ENCODE data around the gene PAIP2. TPM values are rescaled to one million over a fixed set of nuclear protein-coding genes. Genes with fewer than 3 reads are reported as not detected.

The PAIP2 gene
- total RNA-seq, 5 donors from 2014 or later (not counting 1 experiment from before 2014, with no cell fraction given) = 96.5 to 119 (median 101) TPM

DNA sequence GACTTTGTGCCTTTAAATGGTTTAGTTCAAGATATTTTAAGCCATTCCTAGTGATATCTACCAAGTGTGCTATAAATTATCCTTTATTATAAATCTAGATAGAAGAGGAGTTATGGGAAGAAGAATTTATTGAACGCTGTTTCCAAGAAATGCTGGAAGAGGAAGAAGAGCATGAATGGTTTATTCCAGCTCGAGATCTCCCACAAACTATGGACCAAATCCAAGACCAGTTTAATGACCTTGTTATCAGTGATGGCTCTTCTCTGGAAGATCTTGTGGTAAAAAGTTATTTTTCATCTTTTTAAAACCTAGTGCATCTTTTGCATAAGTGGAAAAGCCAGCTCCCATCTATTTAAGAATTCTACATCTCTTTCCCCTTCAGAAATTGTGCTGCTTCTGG, 22.8 kb downstream of the PAIP2 start:
- Histone ChIP-seq H3K27ac (ENCODE audit: low read length) (no peak overlapping the region), H3K27me3 (replicated peaks in 1 of 2; ENCODE audit: control insufficient read depth in 2 of 2, extremely low read depth in 1 of 2, insufficient read depth in 2 of 2, low read length in 1 of 2) (no peaks in the 10 kb centered on the region), H3K36me3 (ENCODE audit: control insufficient read depth in 2 of 2, extremely low read depth in 1 of 2, insufficient read depth in 1 of 2, low read length in 1 of 2) (peaks cover 9 to 55% of the 10 kb centered on the region in 2 donors), H3K4me3 (ENCODE audit: control insufficient read depth in 1 of 2, extremely low read depth in 1 of 2, low read length in 1 of 2) (no peak overlapping the region), H3K4me1 (ENCODE audit: control insufficient read depth in 1 of 2, extremely low read depth in 1 of 2, insufficient read depth in 2 of 2, low read length in 2 of 2) (no peaks in the 10 kb centered on the region), H3K9me3 (no peaks in the 10 kb centered on the region)
- H3K4me3 Mint-ChIP-seq = no peak overlapping the region
- no peaks in the 10 kb centered on the region for H3K27me3 Mint-ChIP-seq
- no CpG with 5 or more reads among the region's 2 CpGs for WGBS (ENCODE audit: insufficient coverage)
- peaks cover 5 to 13% (median 13%) of the 10 kb centered on the region in 3 donors for H3K4me1 Mint-ChIP-seq
- ChIA-PET CTCF (no interaction called here), POLR2A (no interaction called here)
- no peak for DNase-seq
- H3K9me3 Mint-ChIP-seq = no peaks in the 10 kb centered on the region
- ATAC-seq (replicated peaks in 1 of 4) = no peak
- H3K36me3 Mint-ChIP-seq = peaks cover 33% of the 10 kb centered on the region
- H3K27ac Mint-ChIP-seq = no peak overlapping the region

DNA sequence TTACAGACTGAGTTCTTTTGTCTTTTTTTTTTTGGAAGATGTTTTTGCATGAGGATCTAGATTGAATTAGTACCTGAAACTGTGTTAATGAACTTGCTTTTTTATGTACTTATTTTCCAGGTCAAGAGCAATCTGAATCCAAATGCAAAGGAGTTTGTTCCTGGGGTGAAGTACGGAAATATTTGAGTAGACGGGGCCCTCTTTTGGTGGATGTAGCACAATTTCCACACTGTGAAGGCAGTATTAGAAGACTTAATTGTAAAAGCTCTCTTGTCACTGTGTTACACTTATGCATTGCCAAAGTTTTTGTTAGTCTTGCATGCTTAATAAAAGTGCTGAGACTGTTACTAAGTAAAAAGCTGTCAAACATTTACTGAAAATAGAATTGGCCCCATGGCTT, 27.0 kb downstream of the PAIP2 start:
- no peaks in the 10 kb centered on the region for H3K27me3 Mint-ChIP-seq
- ChIA-PET CTCF (interaction anchor here (0.6 to 1.6 kb wide), 3 partner anchors 27 to 836 kb away, joined by 3 to 6 read pairs (median 3); partner anchors contain the start of gene PAIP2 (in 1 of the 2)), POLR2A (interaction anchor here (0.5 to 0.7 kb wide), 3 partner anchors 22 to 1655 kb away, joined by 3 read pairs; no protein-coding TSS in a partner anchor)
- peak overlapping the region in 1 of 2 donors; percentile 7 for H3K27ac Mint-ChIP-seq
- no peaks in the 10 kb centered on the region for H3K9me3 ChIP-seq
- peaks cover 6 to 72% of the 10 kb centered on the region in 2 donors for H3K36me3 ChIP-seq (ENCODE audit: control insufficient read depth in 2 of 2, extremely low read depth in 1 of 2, insufficient read depth in 1 of 2, low read length in 1 of 2)
- no peak for DNase-seq
- ATAC-seq (replicated peaks in 1 of 4) = no peak
- no CpG with 5 or more reads among the region's 2 CpGs for WGBS (ENCODE audit: insufficient coverage)
- H3K4me1 Mint-ChIP-seq = peaks cover 0 to 1% (median 0%) of the 10 kb centered on the region in 3 donors
- H3K27ac ChIP-seq (ENCODE audit: low read length) = no peak overlapping the region
- H3K4me3 Mint-ChIP-seq = no peak overlapping the region
- H3K36me3 Mint-ChIP-seq = peaks cover 51% of the 10 kb centered on the region
- no peaks in the 10 kb centered on the region for H3K4me1 ChIP-seq (ENCODE audit: control insufficient read depth in 1 of 2, extremely low read depth in 1 of 2, insufficient read depth in 2 of 2, low read length in 2 of 2)
- H3K27me3 ChIP-seq (replicated peaks in 1 of 2; ENCODE audit: control insufficient read depth in 2 of 2, extremely low read depth in 1 of 2, insufficient read depth in 2 of 2, low read length in 1 of 2) = no peaks in the 10 kb centered on the region
- H3K4me3 ChIP-seq (ENCODE audit: control insufficient read depth in 1 of 2, extremely low read depth in 1 of 2, low read length in 1 of 2) = no peak overlapping the region
- H3K9me3 Mint-ChIP-seq = no peaks in the 10 kb centered on the region

DNA sequence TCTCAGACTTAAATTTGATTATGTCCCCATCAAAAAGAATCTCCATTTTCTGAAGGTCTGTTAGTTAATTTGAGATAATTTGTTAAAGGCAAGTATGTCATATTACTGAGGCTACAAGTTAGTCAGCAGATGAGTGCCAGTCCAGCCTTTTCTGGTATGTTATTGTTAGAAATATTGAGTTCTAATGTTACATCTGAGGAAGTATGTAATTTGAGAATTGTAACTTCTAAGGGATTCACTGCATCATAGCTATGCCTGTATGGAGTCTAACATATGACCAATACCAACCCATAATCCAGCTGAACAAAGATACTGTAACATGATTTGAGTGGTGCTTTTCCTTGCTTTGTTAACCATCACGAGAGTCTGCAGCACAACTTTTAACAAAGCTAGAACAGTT, 27.5 kb downstream of the PAIP2 start:
- H3K27me3 Mint-ChIP-seq = no peaks in the 10 kb centered on the region
- no peaks in the 10 kb centered on the region for H3K9me3 ChIP-seq
- H3K4me1 Mint-ChIP-seq = peaks cover 0 to 1% (median 0%) of the 10 kb centered on the region in 3 donors
- H3K9me3 Mint-ChIP-seq = no peaks in the 10 kb centered on the region
- H3K27ac ChIP-seq (ENCODE audit: low read length) = no peak overlapping the region
- H3K4me3 ChIP-seq (ENCODE audit: control insufficient read depth in 1 of 2, extremely low read depth in 1 of 2, low read length in 1 of 2) = no peak overlapping the region
- no CpG with 5 or more reads among the region's 1 CpG for WGBS (ENCODE audit: insufficient coverage)
- ChIA-PET POLR2A (interaction anchor here in 1 of 2 donors (0.6 kb wide), 1 partner anchor 66 kb away, joined by 3 read pairs; no protein-coding TSS in a partner anchor), CTCF (interaction anchor here (0.7 to 1.6 kb wide), 2 partner anchors 28 to 81 kb away, joined by 3 to 6 read pairs; partner anchors contain the start of gene PAIP2 (in 1 of the 2))
- H3K4me1 ChIP-seq (ENCODE audit: control insufficient read depth in 1 of 2, extremely low read depth in 1 of 2, insufficient read depth in 2 of 2, low read length in 2 of 2) = no peaks in the 10 kb centered on the region
- no peak for DNase-seq
- no peak overlapping the region for H3K27ac Mint-ChIP-seq
- ATAC-seq (replicated peaks in 1 of 4) = no peak
- H3K36me3 Mint-ChIP-seq = peaks cover 50% of the 10 kb centered on the region
- H3K4me3 Mint-ChIP-seq = no peak overlapping the region
- H3K36me3 ChIP-seq (ENCODE audit: control insufficient read depth in 2 of 2, extremely low read depth in 1 of 2, insufficient read depth in 1 of 2, low read length in 1 of 2) = peaks cover 6 to 69% of the 10 kb centered on the region in 2 donors
- H3K27me3 ChIP-seq (replicated peaks in 1 of 2; ENCODE audit: control insufficient read depth in 2 of 2, extremely low read depth in 1 of 2, insufficient read depth in 2 of 2, low read length in 1 of 2) = no peaks in the 10 kb centered on the region

DNA sequence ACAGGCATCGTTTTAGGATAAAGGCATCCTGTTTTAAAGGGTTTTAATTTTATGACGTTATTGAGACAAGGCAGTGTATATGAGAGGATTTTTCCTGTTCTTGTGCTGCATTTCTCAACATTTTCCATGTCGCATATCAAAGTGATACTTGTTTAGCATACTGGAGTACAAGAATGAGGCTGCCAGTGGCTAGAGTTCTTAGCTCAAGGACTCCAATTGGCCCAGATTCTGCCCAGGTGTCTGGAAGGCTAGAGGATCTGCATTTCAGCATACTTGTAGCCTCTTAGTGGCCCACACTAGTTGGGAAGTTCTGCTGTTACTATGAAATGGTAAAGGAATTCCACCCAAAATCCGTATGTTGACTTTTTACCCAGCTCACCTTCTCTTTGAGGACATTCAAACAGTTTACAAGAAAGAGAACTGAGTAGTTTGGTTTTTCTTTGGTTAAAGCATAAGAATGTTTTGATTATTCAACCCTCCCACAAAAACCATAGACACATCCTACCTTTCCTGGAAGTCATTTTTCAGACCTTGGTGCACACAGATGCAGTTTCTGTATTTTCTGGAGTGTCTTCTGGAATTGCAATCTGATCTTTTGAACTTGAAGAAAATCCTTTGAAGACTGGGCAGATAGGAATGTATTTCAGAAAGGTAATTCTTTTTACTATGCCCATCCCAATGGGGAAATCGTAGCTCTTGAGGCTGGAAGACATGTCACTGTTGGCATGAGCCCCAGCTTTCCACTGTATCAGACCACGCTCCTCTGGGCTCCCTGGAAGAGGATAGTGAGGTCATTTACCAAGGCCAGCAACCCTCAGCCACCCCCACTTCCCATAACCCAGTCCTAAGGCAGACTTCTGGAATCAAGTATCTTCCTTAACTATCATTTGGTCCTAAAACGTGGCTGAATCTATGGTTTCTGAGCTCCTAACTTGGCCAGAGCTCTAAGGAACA, 30.1 kb downstream of the PAIP2 start:
- H3K4me3 ChIP-seq (ENCODE audit: control insufficient read depth in 1 of 2, extremely low read depth in 1 of 2, low read length in 1 of 2) = no peak overlapping the region
- ChIA-PET CTCF (no interaction called here), POLR2A (no interaction called here)
- H3K36me3 Mint-ChIP-seq = peaks cover 42% of the 10 kb centered on the region
- ATAC-seq (replicated peaks in 1 of 4) (no peak), DNase-seq (no peak)
- WGBS (ENCODE audit: insufficient coverage) = 93% methylated on average over 3 of the region's 7 CpGs
- H3K27ac ChIP-seq (ENCODE audit: low read length) = no peak overlapping the region
- no peak overlapping the region for H3K27ac Mint-ChIP-seq
- H3K27me3 ChIP-seq (replicated peaks in 1 of 2; ENCODE audit: control insufficient read depth in 2 of 2, extremely low read depth in 1 of 2, insufficient read depth in 2 of 2, low read length in 1 of 2) = no peaks in the 10 kb centered on the region
- peaks cover 4 to 50% of the 10 kb centered on the region in 2 donors for H3K36me3 ChIP-seq (ENCODE audit: control insufficient read depth in 2 of 2, extremely low read depth in 1 of 2, insufficient read depth in 1 of 2, low read length in 1 of 2)
- H3K9me3 Mint-ChIP-seq = no peaks in the 10 kb centered on the region
- peaks cover 0 to 1% (median 0%) of the 10 kb centered on the region in 3 donors for H3K4me1 Mint-ChIP-seq
- no peaks in the 10 kb centered on the region for H3K9me3 ChIP-seq
- no peak overlapping the region for H3K4me3 Mint-ChIP-seq
- no peaks in the 10 kb centered on the region for H3K4me1 ChIP-seq (ENCODE audit: control insufficient read depth in 1 of 2, extremely low read depth in 1 of 2, insufficient read depth in 2 of 2, low read length in 2 of 2)
- no peaks in the 10 kb centered on the region for H3K27me3 Mint-ChIP-seq

DNA sequence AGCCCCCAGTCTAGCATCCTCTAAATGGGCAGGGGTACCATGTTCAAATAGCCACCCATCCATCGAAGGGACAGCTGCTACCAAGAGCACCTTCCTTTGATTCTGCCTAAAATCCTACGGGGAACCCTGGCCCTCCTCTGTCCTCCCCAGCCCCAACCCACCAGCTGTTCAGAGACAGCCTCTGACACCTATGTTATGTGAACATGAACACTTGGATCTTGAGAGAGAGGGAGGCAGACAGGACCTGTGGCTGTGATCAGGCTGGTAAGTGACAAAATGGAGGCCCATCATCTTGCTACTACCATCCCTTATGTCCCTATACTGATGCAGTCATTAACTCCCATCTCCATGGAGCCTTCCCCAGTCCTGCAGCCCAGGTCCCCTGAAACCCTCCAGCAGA, 33.3 kb downstream of the PAIP2 start:
- no peaks in the 10 kb centered on the region for H3K27me3 ChIP-seq (replicated peaks in 1 of 2; ENCODE audit: control insufficient read depth in 2 of 2, extremely low read depth in 1 of 2, insufficient read depth in 2 of 2, low read length in 1 of 2)
- H3K4me1 ChIP-seq (ENCODE audit: control insufficient read depth in 1 of 2, extremely low read depth in 1 of 2, insufficient read depth in 2 of 2, low read length in 2 of 2) = peaks cover 0 to 3% of the 10 kb centered on the region in 2 experiments
- no peak overlapping the region for H3K27ac Mint-ChIP-seq
- no peak overlapping the region for H3K4me3 ChIP-seq (ENCODE audit: control insufficient read depth in 1 of 2, extremely low read depth in 1 of 2, low read length in 1 of 2)
- H3K27me3 Mint-ChIP-seq = no peaks in the 10 kb centered on the region
- no peak overlapping the region for H3K27ac ChIP-seq (ENCODE audit: low read length)
- no peak overlapping the region for H3K4me3 Mint-ChIP-seq
- H3K36me3 ChIP-seq (ENCODE audit: control insufficient read depth in 2 of 2, extremely low read depth in 1 of 2, insufficient read depth in 1 of 2, low read length in 1 of 2) = peaks cover 3 to 24% of the 10 kb centered on the region in 2 donors
- no peak for DNase-seq
- ChIA-PET CTCF (no interaction called here), POLR2A (interaction anchor here in 1 of 2 donors (0.7 kb wide), 1 partner anchor 848 kb away, joined by 3 read pairs; no protein-coding TSS in a partner anchor)
- H3K9me3 Mint-ChIP-seq = no peaks in the 10 kb centered on the region
- 100% methylated on average over 1 of the region's 2 CpGs for WGBS (ENCODE audit: insufficient coverage)
- peaks cover 0 to 12% (median 2%) of the 10 kb centered on the region in 3 donors for H3K4me1 Mint-ChIP-seq
- no peaks in the 10 kb centered on the region for H3K9me3 ChIP-seq
- H3K36me3 Mint-ChIP-seq = peaks cover 36% of the 10 kb centered on the region
- ATAC-seq (replicated peaks in 1 of 4) = peak in 1 of 4 experiments; percentile 6

DNA sequence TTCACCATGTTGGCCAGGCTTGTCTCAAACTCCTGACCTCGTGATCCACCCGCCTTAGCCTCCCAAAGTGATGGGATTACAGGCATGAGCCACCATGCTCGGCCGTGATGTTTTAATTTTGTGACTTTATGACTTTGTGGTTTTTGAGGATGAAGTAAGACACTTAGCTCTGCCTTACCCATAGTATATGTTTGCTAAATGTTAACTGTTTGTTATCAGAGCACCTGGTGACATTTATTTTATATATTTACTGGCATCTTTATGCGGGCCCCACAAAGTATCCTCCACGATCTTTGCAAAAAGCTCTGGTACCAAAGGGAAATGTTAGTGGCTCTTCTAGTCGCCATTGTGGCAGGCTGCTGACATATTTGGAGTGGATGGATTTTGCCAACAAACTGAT, 34.7 kb downstream of the PAIP2 start:
- H3K27ac Mint-ChIP-seq = no peak overlapping the region
- no peaks in the 10 kb centered on the region for H3K9me3 ChIP-seq
- H3K4me1 Mint-ChIP-seq = peaks cover 0 to 12% (median 2%) of the 10 kb centered on the region in 3 donors
- H3K36me3 ChIP-seq (ENCODE audit: control insufficient read depth in 2 of 2, extremely low read depth in 1 of 2, insufficient read depth in 1 of 2, low read length in 1 of 2) = peaks cover under 1 to 17% of the 10 kb centered on the region in 2 donors
- no peaks in the 10 kb centered on the region for H3K27me3 ChIP-seq (replicated peaks in 1 of 2; ENCODE audit: control insufficient read depth in 2 of 2, extremely low read depth in 1 of 2, insufficient read depth in 2 of 2, low read length in 1 of 2)
- no peak for ATAC-seq (replicated peaks in 1 of 4)
- WGBS (ENCODE audit: insufficient coverage) = no CpG with 5 or more reads among the region's 7 CpGs
- H3K4me3 ChIP-seq (ENCODE audit: control insufficient read depth in 1 of 2, extremely low read depth in 1 of 2, low read length in 1 of 2) = no peak overlapping the region
- H3K36me3 Mint-ChIP-seq = peaks cover 32% of the 10 kb centered on the region
- ChIA-PET CTCF (no interaction called here), POLR2A (no interaction called here)
- peaks cover 0 to 3% of the 10 kb centered on the region in 2 experiments for H3K4me1 ChIP-seq (ENCODE audit: control insufficient read depth in 1 of 2, extremely low read depth in 1 of 2, insufficient read depth in 2 of 2, low read length in 2 of 2)
- H3K4me3 Mint-ChIP-seq = no peak overlapping the region
- H3K9me3 Mint-ChIP-seq = no peaks in the 10 kb centered on the region
- no peaks in the 10 kb centered on the region for H3K27me3 Mint-ChIP-seq
- no peak for DNase-seq
- no peak overlapping the region for H3K27ac ChIP-seq (ENCODE audit: low read length)

Data from T-cell (primary cell).